ENCODE results near the gene TPPP2.

Gene TPPP2

GRCh38 chr14:21041676-21042433 lies 11.8 kb downstream of the TPPP2 start, which contains the start of gene RNASE7:
TSS of gene RNASE7 (plus strand) at chr14:21042362. CDS start at chr14:21042993, 631 bp downstream.
- TF ChIP-seq ZC3H10 (CRISPR knock-in tag; IDR thresholded peaks at IDR 0.05) (no peak), ZNF8 (CRISPR knock-in tag; IDR thresholded peaks at IDR 0.05) (no peak), PPARA (CRISPR knock-in tag; IDR thresholded peaks at IDR 0.05; ENCODE audit: borderline replicate concordance) (no peak), ARNTL (CRISPR knock-in tag; IDR thresholded peaks at IDR 0.05; ENCODE audit: borderline replicate concordance, low read depth) (no peak), PATZ1 (CRISPR knock-in tag; IDR thresholded peaks at IDR 0.05; ENCODE audit: borderline replicate concordance) (no peak), CREB5 (CRISPR knock-in tag; IDR thresholded peaks at IDR 0.05; ENCODE audit: low read depth) (no peak), ISL1 (CRISPR knock-in tag; IDR thresholded peaks at IDR 0.05) (no peak), SNAI2 (CRISPR knock-in tag; IDR thresholded peaks at IDR 0.05) (no peak), RARB (CRISPR knock-in tag; IDR thresholded peaks at IDR 0.05) (no peak), ZFP3 (CRISPR knock-in tag; IDR thresholded peaks at IDR 0.05) (no peak), BACH2 (CRISPR knock-in tag; IDR thresholded peaks at IDR 0.05; ENCODE audit: borderline replicate concordance) (no peak), ZNF70 (CRISPR knock-in tag; IDR thresholded peaks at IDR 0.05) (no peak), GLIS3 (CRISPR knock-in tag; IDR thresholded peaks at IDR 0.05) (no peak)

GRCh38 chr14:21042918-21043317 lies 12.9 kb downstream of the TPPP2 start:
- TF ChIP-seq ZC3H10 (CRISPR knock-in tag; IDR thresholded peaks at IDR 0.05) (no peak), ZNF8 (CRISPR knock-in tag; IDR thresholded peaks at IDR 0.05) (no peak), OSR1 (CRISPR knock-in tag; IDR thresholded peaks at IDR 0.05) (no peak), GLIS3 (CRISPR knock-in tag; IDR thresholded peaks at IDR 0.05) (no peak), CREB5 (CRISPR knock-in tag; IDR thresholded peaks at IDR 0.05; ENCODE audit: low read depth) (no peak), ZNF565 (CRISPR knock-in tag; conservative IDR thresholded peaks at IDR 0.05; ENCODE audit: low read depth) (no peak), ZFP3 (CRISPR knock-in tag; IDR thresholded peaks at IDR 0.05) (no peak), BACH2 (CRISPR knock-in tag; IDR thresholded peaks at IDR 0.05; ENCODE audit: borderline replicate concordance) (no peak), CSRNP3 (CRISPR knock-in tag; IDR thresholded peaks at IDR 0.05) (no peak), ARNTL (CRISPR knock-in tag; IDR thresholded peaks at IDR 0.05; ENCODE audit: borderline replicate concordance, low read depth) (no peak), TSHZ2 (CRISPR knock-in tag; IDR thresholded peaks at IDR 0.05) (no peak), SNAI2 (CRISPR knock-in tag; IDR thresholded peaks at IDR 0.05) (no peak), CSDC2 (CRISPR knock-in tag; IDR thresholded peaks at IDR 0.05) (no peak), RARB (CRISPR knock-in tag; IDR thresholded peaks at IDR 0.05) (no peak), TOX (CRISPR knock-in tag; IDR thresholded peaks at IDR 0.05; ENCODE audit: borderline replicate concordance) (no peak)
- ATAC-seq = no peak

More at GRCh38 chr14:21041676-21042433, 11.8 kb downstream of the TPPP2 start, which contains the start of gene RNASE7:
- ATAC-seq = peak; percentile 25

- ATAC-seq = no peak
- no peak for TF ChIP-seq ISL1 (CRISPR knock-in tag; IDR thresholded peaks at IDR 0.05)
- no peak for TF ChIP-seq ZFP30 (CRISPR knock-in tag; IDR thresholded peaks at IDR 0.05)
- TF ChIP-seq TOX (CRISPR knock-in tag; IDR thresholded peaks at IDR 0.05; ENCODE audit: borderline replicate concordance) = no peak
- TF ChIP-seq POU6F1 (CRISPR knock-in tag; IDR thresholded peaks at IDR 0.05; ENCODE audit: borderline replicate concordance, low read depth) = no peak
- no peak for TF ChIP-seq BACH2 (CRISPR knock-in tag; IDR thresholded peaks at IDR 0.05; ENCODE audit: borderline replicate concordance)
- TF ChIP-seq ESRRG (CRISPR knock-in tag; IDR thresholded peaks at IDR 0.05) = no peak
- no peak for TF ChIP-seq TSHZ2 (CRISPR knock-in tag; IDR thresholded peaks at IDR 0.05)
- TF ChIP-seq ZC3H10 (CRISPR knock-in tag; IDR thresholded peaks at IDR 0.05) = no peak
- no peak for TF ChIP-seq GLIS3 (CRISPR knock-in tag; IDR thresholded peaks at IDR 0.05)
- TF ChIP-seq OSR1 (CRISPR knock-in tag; IDR thresholded peaks at IDR 0.05) = no peak
Measured at GRCh38 chr14:21043387-21043973, 13.5 kb downstream of the TPPP2 start.

Measured in SK-N-SH treated with all-trans-retinoic acid at 6 μM for 48 hours (cell line).